Measurements from ENCODE around the gene TAB2.

DNA sequence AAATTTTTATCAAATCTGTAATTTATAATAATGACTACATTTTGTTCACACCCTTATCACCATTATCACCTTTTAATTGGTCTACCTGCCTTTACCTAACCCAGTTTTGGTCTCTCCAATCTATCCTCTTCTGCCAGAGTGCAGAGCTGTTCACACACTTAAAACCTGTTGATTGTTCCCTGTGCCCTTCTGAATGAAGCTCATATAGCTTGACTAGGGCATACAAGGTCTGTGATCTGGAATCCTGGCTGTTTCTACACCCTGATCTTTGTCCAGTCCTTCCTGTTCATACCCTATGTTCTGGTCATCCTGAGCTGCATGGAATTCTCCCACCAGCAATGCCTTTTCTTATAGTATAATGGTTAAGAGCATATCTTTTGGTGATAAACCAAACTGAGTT, 53.6 kb downstream of the TAB2 start:
- TF ChIP-seq, protein P1, sequence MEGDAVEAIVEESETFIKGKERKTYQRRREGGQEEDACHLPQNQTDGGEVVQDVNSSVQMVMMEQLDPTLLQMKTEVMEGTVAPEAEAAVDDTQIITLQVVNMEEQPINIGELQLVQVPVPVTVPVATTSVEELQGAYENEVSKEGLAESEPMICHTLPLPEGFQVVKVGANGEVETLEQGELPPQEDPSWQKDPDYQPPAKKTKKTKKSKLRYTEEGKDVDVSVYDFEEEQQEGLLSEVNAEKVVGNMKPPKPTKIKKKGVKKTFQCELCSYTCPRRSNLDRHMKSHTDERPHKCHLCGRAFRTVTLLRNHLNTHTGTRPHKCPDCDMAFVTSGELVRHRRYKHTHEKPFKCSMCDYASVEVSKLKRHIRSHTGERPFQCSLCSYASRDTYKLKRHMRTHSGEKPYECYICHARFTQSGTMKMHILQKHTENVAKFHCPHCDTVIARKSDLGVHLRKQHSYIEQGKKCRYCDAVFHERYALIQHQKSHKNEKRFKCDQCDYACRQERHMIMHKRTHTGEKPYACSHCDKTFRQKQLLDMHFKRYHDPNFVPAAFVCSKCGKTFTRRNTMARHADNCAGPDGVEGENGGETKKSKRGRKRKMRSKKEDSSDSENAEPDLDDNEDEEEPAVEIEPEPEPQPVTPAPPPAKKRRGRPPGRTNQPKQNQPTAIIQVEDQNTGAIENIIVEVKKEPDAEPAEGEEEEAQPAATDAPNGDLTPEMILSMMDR (IDR thresholded peaks at IDR 0.05; ENCODE audit: insufficient read depth, low read depth, low read length) = no peak
- no peak for TF ChIP-seq EZH2 (IDR thresholded peaks at IDR 0.05; ENCODE audit: insufficient read depth, low read length)
